Liver (tissue), 3 donors: ENCODE results near the gene DOK3.

ENCODE experiments used
- ATF3 ChIP-seq: IDR thresholded peaks from 2 replicates; pipeline ENCODE4 v1.6.1; 2016; ENCODE audit warnings: antibody characterized with exemption
- CTCF ChIP-seq: fragments of 150-350 bp; IDR thresholded peaks from 2 replicates; pipeline ENCODE4 v1.5.1; 2017; ENCODE audit warnings: improper control_type of control experiment, low read depth, low read length; ENCODE audit not compliant: missing input control
- FOXA1 ChIP-seq: IDR thresholded peaks from 2 replicates; pipeline ENCODE4 v1.6.1; 2016; ENCODE audit warnings: antibody characterized with exemption
- FOXA2 ChIP-seq: IDR thresholded peaks from 2 replicates; pipeline ENCODE4 v1.6.1; 2016; ENCODE audit warnings: antibody characterized with exemption
- MAX ChIP-seq: IDR thresholded peaks from 2 replicates; pipeline ENCODE4 v1.6.1; 2016; ENCODE audit warnings: antibody characterized with exemption
- NR2F2 ChIP-seq: IDR thresholded peaks from 2 replicates; pipeline ENCODE4 v1.6.1; 2016; ENCODE audit warnings: antibody characterized with exemption
- RAD21 ChIP-seq, 2 donors: IDR thresholded peaks; 2 replicates each; pipeline ENCODE4 v1.6.1; 2016; ENCODE audit warnings: antibody characterized with exemption in 2 of 2, mild to moderate bottlenecking in 2 of 2
- REST ChIP-seq: IDR thresholded peaks from 2 replicates; pipeline ENCODE4 v1.6.1; 2016; ENCODE audit warnings: antibody characterized with exemption, mild to moderate bottlenecking
- SP1 ChIP-seq: IDR thresholded peaks from 2 replicates; pipeline ENCODE4 v1.6.1; 2018; ENCODE audit warnings: antibody characterized with exemption, mild to moderate bottlenecking
- TAF1 ChIP-seq: conservative IDR thresholded peaks from 2 replicates; pipeline ENCODE4 v1.6.1; 2016; ENCODE audit warnings: antibody characterized with exemption, mild to moderate bottlenecking
- YY1 ChIP-seq: IDR thresholded peaks from 2 replicates; pipeline ENCODE4 v1.6.1; 2016; ENCODE audit warnings: antibody characterized with exemption, mild to moderate bottlenecking
- ZBTB33 ChIP-seq: IDR thresholded peaks from 2 replicates; pipeline ENCODE4 v1.6.1; 2016; ENCODE audit warnings: antibody characterized with exemption
- donor health status: healthy.
- donor health status: healthy.

GRCh38 chr5:177490992-177491391, 18.6 kb downstream of the DOK3 start:
- no peak for TF ChIP-seq CTCF
- no peak for TF ChIP-seq ATF3
- no peak for TF ChIP-seq TAF1
- no peak for TF ChIP-seq YY1
- no peak for TF ChIP-seq RAD21 (IDR thresholded peaks at IDR 0.05)
- no peak for TF ChIP-seq FOXA2
- TF ChIP-seq MAX: no peak
- no peak for TF ChIP-seq FOXA1
- TF ChIP-seq SP1: no peak
- no peak for TF ChIP-seq ZBTB33
- no peak for TF ChIP-seq NR2F2
- TF ChIP-seq REST: no peak
